Smooth muscle cell (in vitro differentiated cells): ENCODE measurements around the gene PRG2. TPM values are rescaled to one million over a fixed set of nuclear protein-coding genes. Genes with fewer than 3 reads are reported as not detected.

Source experiments
- DNase-seq: peaks from one replicate; lab custom pipeline; 2025; ENCODE audit not compliant: unreplicated experiment; lab: John Stamatoyannopoulos, UW
- H2AFZ ChIP-seq: fragments of 200-600 bp; sonication (generic); 2 replicates; pipeline ENCODE4 v1.6.0; 2016; ENCODE audit warnings: antibody characterized with exemption, low read depth, mild to moderate bottlenecking
- H3F3A ChIP-seq: fragments of 200-600 bp; sonication (generic); 2 replicates; pipeline ENCODE4 v1.6.0; 2017; ENCODE audit warnings: antibody characterized with exemption, low read depth
- H3K27ac ChIP-seq: fragments of 200-600 bp; sonication (generic); 2 replicates; pipeline ENCODE4 v1.5.1; 2016; ENCODE audit warnings: low read depth, mild to moderate bottlenecking
- H3K27me3 ChIP-seq: fragments of 200-600 bp; sonication (generic); 2 replicates; pipeline ENCODE4 v1.6.1; 2016; ENCODE audit warnings: low read depth, mild to moderate bottlenecking
- H3K36me3 ChIP-seq: fragments of 200-600 bp; sonication (generic); 2 replicates; pipeline ENCODE4 v1.5.1; 2016; ENCODE audit warnings: low read depth
- H3K4me1 ChIP-seq: fragments of 200-600 bp; sonication (generic); 2 replicates; pipeline ENCODE4 v1.5.1; 2016; ENCODE audit warnings: low read depth
- H3K4me2 ChIP-seq: fragments of 200-600 bp; sonication (generic); 2 replicates; pipeline ENCODE4 v1.6.0; 2016; ENCODE audit warnings: mild to moderate bottlenecking
- H3K4me3 ChIP-seq: fragments of 200-600 bp; sonication (generic); 2 replicates; pipeline ENCODE4 v1.5.1; 2016; ENCODE audit warnings: mild to moderate bottlenecking
- H3K79me2 ChIP-seq: fragments of 200-600 bp; sonication (generic); 2 replicates; pipeline ENCODE4 v1.6.0; 2016; ENCODE audit warnings: low read depth, mild to moderate bottlenecking
- H3K9ac ChIP-seq: fragments of 200-600 bp; sonication (generic); 2 replicates; pipeline ENCODE4 v1.6.0; 2016; ENCODE audit warnings: low read depth
- H3K9me3 ChIP-seq: fragments of 200-600 bp; sonication (generic); replicated peaks from 2 replicates; pipeline ENCODE4 v1.5.1; 2016; ENCODE audit warnings: low read depth
- H4K20me1 ChIP-seq: fragments of 200-600 bp; sonication (generic); 2 replicates; pipeline ENCODE4 v1.6.0; 2016; ENCODE audit warnings: low read depth
- CTCF ChIP-seq: fragments of 200-600 bp; sonication (generic); IDR thresholded peaks from 2 replicates; pipeline ENCODE4 v1.5.1; 2017; ENCODE audit warnings: borderline replicate concordance, mild to moderate bottlenecking, antibody characterized with exemption; ENCODE audit not compliant: insufficient read depth, poor library complexity, severe bottlenecking
- WGBS: methylation state at CpG from one replicate; pipeline ENCODE4 v1.1.7; 2016; ENCODE audit warnings: low lambda C conversion rate; 5-methylcytosine and 5-hydroxymethylcytosine counted together
- polyA plus RNA-seq: library from polyadenylated mRNA; unstranded; fragments of >200 nt; fragmentation: Nextera tagmentation; extraction: Ambion mirVana; gene quantifications from 2 replicates; pipeline ENCODE4 v1.2.1, GENCODE V29; 2016
- total RNA-seq: library from RNA; depleted of rRNA; stranded (reverse); fragments of >200 nt; gene quantifications from 2 replicates; pipeline ENCODE4 v1.2.3, GENCODE V29; 2014

PRG2 gene
- total and polyA plus RNA-seq, 2 experiments from 2014 or later: not detected

DNA sequence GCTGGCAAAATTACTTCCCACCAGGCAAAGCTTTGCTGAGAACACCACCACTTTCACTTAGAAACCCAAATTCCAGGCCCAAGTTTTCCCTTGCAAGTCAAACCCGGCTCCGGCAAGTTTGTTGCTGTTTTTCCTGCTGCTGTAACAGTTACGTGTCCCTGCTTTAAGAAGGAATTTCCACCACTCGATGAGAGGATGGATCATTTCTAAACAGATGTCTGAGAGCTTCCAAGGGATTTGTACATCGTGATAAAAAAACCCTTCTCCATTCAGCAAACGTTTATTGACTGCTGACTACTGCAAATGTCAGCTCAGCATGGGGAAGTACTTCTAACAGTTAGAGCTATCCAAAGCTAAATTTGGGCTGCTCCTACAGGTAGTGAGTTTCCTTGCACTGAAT, 32.6 kb downstream of the PRG2 start:
- Histone ChIP-seq H3K27me3 (peaks cover 4% of the 10 kb centered on the region), H4K20me1 (no peaks in the 10 kb centered on the region), H3K36me3 (no peaks in the 10 kb centered on the region), H3F3A (peaks cover 17% of the 10 kb centered on the region), H3K9me3 (no peaks in the 10 kb centered on the region), H3K79me2 (no peaks in the 10 kb centered on the region), H3K4me1 (peaks cover 34% of the 10 kb centered on the region), H3K27ac (peak overlapping the region; percentile 44), H3K4me2 (peak overlapping the region; percentile 56), H3K9ac (no peak overlapping the region), H2AFZ (no peak overlapping the region), H3K4me3 (no peak overlapping the region)
- DNase-seq: no peak
- 25% methylated on average over 6 of the region's 6 CpGs for WGBS
- TF ChIP-seq CTCF: no peak

GRCh38 chr11:57357310-57357709, 33.1 kb downstream of the PRG2 start:
- no peak for DNase-seq
- Histone ChIP-seq H3K4me3 (no peak overlapping the region), H3K4me1 (peaks cover 35% of the 10 kb centered on the region), H4K20me1 (no peaks in the 10 kb centered on the region), H3K4me2 (peak overlapping the region; percentile 56), H3F3A (peaks cover 17% of the 10 kb centered on the region), H3K36me3 (no peaks in the 10 kb centered on the region), H3K9ac (no peak overlapping the region), H3K79me2 (no peaks in the 10 kb centered on the region), H2AFZ (no peak overlapping the region), H3K9me3 (no peaks in the 10 kb centered on the region), H3K27ac (peak overlapping the region; percentile 44), H3K27me3 (peaks cover under 1% of the 10 kb centered on the region)
- no peak for TF ChIP-seq CTCF
- WGBS: 91% methylated on average over 3 of the region's 3 CpGs

- no peak for TF ChIP-seq CTCF
- no peak for DNase-seq
- Histone ChIP-seq H3K79me2 (no peaks in the 10 kb centered on the region), H4K20me1 (no peaks in the 10 kb centered on the region), H3K27ac (no peak overlapping the region), H3K36me3 (no peaks in the 10 kb centered on the region), H3K4me1 (peaks cover 35% of the 10 kb centered on the region), H3K27me3 (no peaks in the 10 kb centered on the region), H3K9me3 (no peaks in the 10 kb centered on the region), H3K4me3 (no peak overlapping the region), H3K9ac (no peak overlapping the region), H2AFZ (no peak overlapping the region), H3F3A (peaks cover 17% of the 10 kb centered on the region), H3K4me2 (no peak overlapping the region)
- 87% methylated on average over 9 of the region's 9 CpGs for WGBS
These were observed 34.2 kb downstream of the PRG2 start for GRCh38 chr11:57356268-57356667.

- no peak for TF ChIP-seq CTCF
- Histone ChIP-seq H2AFZ (no peak overlapping the region), H3K36me3 (no peaks in the 10 kb centered on the region), H3K9me3 (no peaks in the 10 kb centered on the region), H3K4me3 (no peak overlapping the region), H3F3A (peaks cover 17% of the 10 kb centered on the region), H3K9ac (no peak overlapping the region), H4K20me1 (no peaks in the 10 kb centered on the region), H3K79me2 (no peaks in the 10 kb centered on the region), H3K27ac (no peak overlapping the region), H3K27me3 (no peaks in the 10 kb centered on the region), H3K4me1 (peaks cover 35% of the 10 kb centered on the region), H3K4me2 (no peak overlapping the region)
- no peak for DNase-seq
- 91% methylated on average over 6 of the region's 6 CpGs for WGBS
These were observed 35.8 kb downstream of the PRG2 start for GRCh38 chr11:57354699-57355098.
